GM21786 (cell line): ENCODE data around the gene SPPL2B.
"Not testable (repeated sequence)": the region's sequence is repeated elsewhere in the genome, so short reads cannot be mapped to it uniquely, and the experiment has no call there.

ENCODE experiments used
- ATAC-seq: cut with Tn5 transposase; IDR thresholded peaks from one replicate; pipeline ENCODE4 v1.9.1; 2021; ENCODE audit not compliant: unreplicated experiment

Gene SPPL2B

DNA sequence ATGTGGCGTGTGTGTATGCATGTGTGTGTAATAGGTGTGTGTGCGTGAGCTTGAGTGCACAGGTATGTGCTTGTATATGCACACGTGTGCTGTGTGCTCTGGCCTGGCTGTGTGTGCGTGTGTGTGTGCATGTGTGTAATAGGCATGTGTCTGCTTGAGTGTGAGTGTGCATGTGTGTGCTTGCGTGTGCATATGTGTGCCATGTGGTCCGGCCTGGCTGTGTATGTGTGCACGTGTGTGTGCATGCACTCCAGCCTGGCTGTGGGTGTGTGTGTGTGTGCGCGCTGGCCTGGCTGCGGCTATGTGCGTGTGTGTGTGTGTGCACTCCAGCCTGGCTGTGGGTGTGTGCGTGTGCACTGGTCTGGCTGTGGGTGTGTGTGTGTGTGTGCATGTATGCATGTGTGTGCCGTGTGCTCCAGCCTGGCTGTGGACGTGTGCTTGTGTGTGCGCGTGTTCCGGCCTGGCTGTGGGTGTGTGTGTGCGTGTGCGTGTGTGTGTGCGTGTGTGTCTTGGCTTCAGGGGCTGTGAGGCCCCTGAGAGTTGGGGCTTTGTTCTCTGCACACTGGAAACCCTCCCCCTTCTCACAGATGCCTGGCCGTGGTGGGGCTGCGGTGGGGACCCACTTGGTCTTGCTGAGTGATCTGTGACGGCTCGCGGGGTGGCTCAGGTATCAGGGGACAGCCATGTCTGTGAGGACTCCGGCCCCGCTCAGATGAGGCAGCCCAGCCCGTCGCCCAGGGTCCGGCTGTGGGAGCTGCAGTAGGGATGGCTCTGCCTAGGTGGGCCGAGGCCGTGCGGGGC, 8.2 kb downstream of the SPPL2B start:
- no peak for ATAC-seq

GRCh38 chr19:2337329-2337707, 8.8 kb downstream of the SPPL2B start:
- no peak for ATAC-seq

DNA sequence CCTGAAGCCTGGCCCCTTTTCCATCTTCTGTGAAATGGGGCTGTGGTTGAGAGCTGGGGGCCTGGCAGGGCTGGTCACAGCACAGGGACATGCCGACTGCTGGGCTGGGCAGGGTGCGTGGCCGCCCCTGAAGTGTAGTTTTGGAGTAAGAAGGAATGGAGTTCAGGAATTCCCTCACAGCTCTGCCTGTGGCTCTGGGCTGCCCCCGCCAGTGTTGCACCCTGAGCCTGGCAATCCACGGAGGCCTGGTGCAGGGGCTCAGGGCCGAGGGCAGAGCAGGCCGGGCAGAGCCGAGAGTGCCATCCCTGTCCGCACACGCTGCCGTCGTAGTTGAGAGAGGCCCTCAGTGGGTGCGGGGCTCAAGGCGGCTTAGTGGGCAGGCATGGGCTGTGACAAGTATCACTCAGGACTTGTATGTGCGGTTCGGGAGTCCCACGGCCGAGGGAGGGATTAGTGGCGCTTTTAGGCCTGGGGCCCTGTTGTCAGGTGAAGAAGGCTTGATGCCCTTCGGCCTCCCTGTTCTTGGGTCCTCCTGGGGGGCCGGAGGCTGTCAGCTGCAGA, 9.7 kb downstream of the SPPL2B start:
- no peak for ATAC-seq

GRCh38 chr19:2338751-2339643, 10.5 kb downstream of the SPPL2B start:
- no peak for ATAC-seq

DNA sequence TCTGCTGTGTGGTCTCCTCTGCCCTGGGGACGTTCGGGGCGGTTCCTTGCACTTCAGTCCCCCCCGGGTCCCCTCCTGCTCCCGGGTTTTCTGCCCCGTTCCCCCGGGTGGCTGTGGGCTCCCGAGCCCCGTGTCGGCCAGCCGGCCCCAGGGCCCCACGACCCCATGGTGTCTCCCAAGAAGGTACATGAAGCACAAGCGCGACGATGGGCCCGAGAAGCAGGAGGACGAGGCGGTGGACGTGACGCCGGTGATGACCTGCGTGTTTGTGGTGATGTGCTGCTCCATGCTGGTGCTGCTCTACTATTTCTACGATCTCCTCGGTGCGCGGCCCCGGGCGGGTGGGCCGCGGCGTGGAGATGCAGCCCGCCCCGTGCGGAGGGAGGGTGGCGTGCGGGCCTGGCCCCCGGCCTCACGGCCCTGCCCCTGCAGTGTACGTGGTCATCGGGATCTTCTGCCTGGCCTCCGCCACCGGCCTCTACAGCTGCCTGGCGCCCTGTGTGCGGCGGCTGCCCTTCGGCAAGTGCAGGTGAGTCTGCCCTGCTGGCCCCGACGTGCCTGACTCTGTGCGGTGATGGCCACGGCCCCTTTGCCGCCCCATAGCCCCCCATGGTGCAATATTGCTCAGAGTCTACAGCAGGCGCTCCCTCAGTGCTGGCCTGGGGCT, 11.3 kb downstream of the SPPL2B start:
- no peak for ATAC-seq

DNA sequence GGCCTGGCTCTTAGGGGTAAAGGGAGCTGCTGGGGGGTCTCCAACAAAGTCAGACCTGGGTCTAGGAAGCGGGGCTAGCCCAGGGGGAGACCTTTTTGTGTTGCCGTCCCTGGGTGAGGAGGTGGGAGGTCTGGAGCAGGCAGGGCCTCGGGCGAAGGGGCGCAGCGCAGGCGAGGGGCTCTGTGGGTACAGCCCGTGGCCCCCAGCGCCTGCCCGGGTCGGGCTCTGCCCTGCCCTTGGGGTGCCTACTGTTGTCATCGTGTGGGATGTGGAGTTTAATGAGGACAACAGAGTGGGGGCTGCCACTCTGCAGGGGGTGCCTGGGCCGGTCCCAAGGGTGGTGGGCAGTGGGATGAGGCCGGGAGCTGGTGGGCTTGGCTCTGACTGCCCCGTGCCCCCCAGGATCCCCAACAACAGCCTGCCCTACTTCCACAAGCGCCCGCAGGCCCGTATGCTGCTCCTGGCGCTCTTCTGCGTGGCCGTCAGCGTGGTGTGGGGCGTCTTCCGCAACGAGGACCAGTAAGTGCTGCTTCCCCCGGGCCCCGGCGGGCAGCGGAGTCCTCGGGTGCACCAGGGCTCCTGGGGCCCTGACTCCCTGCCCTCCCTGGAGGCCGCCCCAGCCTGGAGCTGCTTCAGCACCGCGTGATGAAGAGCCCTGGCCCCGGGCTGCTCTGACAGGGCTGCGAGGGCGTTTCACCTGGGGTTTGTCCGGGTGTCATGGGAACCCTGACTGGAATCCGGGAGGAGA, 12.2 kb downstream of the SPPL2B start:
- no peak for ATAC-seq

DNA sequence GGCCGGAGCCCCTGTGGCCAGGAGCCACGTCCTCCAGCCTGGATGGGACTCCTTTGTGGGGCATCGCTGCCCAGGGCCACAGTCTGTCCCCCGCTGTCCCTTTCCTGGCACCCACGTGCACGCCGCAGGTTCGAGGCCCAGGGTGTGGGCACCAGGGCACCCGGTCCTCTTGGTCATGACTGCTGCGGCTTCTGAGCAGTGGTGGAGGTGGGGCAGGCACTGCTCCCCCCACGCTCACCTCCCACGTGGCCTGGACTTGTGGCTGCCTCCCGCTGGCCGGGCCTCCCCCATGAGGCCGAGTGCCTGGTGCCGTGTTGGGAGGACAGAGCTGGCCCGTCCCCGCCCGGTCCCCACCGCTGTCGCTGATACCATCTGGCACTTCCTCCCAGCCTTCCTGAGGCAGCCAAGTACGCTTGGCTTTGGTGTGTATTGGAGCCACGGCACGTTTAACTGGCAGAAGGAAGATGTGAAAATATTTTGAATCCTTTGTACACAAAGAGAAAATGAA, 12.8 kb downstream of the SPPL2B start:
- no peak for ATAC-seq

- no peak for ATAC-seq
These were observed 13.5 kb downstream of the SPPL2B start for GRCh38 chr19:2341982-2342381.

DNA sequence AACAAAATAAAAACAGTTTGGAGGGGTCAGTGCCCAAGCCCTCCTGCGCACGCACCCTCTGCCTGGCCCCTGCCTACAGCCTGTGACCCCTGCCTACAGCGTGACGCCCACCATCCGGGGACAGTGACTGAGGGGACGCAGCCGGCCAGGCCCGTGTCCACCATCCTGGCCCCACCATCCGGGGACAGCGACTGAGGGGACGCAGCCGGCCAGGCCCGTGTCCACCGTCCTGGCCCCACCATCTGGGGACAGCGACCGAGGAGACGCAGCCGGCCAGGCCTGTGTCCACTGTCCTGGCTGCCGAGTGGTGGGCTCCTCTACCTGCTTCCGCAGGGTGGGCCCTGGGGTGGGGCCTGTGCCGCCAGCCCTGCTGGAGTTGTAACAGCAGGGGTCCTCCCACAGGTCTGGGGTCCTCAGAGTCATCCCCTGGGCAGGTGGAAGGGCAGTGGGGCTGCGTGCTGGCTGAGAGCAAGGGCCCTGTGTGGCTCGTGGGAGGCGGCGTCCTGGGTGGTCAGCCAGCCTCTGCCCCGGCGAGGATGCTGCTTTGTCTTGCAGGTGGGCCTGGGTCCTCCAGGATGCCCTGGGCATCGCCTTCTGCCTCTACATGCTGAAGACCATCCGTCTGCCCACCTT, 14.3 kb downstream of the SPPL2B start:
- no peak for ATAC-seq

- ATAC-seq: no peak
These were observed 15.0 kb downstream of the SPPL2B start for GRCh38 chr19:2343289-2343982.

GRCh38 chr19:2344381-2344870, 15.9 kb downstream of the SPPL2B start:
- ATAC-seq: no peak

- ATAC-seq: no peak
These were observed 16.6 kb downstream of the SPPL2B start for GRCh38 chr19:2345076-2345475.

DNA sequence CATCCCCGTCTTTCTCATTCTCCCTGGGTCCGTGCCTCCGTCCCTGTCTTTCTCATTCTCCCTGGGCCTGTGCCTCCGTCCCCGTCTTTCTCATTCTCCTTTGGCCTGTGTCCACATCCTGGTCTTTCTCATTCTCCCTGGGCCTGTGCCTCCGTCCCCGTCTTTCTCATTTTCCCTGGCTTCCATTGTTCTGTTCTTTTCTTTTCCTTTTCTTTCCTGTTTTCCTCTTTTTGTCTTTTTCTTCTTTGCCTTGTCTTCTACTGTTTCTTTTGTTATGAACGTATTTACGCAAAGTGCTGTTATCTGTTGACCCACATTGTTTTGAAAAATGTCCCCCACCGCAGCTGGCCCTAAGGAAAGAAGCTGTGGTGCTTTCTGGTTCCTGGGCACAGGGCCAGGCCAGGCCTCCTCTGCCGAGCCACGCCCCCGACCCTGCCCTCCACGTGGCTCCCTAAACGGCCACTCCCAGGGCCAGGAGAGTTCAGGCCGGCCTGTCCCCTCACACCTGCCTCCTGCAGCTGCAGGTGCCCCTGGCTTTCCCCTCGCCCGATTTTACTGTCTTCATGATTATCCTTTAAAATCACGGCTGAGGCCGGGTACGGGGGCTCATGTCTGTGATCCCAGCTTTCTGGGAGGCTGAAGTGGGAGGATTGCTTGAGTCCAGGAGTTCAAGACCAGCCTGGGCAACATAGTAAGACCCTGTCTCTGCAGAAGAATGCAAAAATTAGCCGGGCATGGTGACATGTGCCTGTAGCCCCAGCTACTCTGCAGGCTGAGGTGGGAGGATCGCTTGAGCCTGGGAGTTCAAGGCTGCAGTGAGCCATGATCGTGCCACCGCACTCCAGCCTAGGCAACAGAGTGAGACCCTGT, 17.5 kb downstream of the SPPL2B start:
- no peak for ATAC-seq

DNA sequence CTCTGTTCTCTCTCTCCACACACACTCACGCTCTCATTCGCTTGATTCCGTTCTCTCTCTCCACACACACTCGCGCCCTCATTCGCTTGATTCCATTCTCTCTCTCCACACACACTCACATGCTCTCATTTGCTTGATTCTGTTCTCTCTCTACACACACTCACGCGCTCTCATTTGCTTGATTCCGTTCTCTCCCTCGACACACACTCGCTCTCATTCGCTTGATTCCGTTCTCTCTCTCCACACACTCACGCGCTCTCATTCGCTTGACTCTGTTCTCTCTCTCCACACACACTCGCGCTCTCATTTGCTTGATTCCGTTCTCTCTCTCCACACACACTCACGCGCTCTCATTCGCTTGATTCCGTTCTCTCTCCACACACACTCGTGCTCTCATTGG, 21.3 kb downstream of the SPPL2B start:
- ATAC-seq: not testable (repeated sequence)

DNA sequence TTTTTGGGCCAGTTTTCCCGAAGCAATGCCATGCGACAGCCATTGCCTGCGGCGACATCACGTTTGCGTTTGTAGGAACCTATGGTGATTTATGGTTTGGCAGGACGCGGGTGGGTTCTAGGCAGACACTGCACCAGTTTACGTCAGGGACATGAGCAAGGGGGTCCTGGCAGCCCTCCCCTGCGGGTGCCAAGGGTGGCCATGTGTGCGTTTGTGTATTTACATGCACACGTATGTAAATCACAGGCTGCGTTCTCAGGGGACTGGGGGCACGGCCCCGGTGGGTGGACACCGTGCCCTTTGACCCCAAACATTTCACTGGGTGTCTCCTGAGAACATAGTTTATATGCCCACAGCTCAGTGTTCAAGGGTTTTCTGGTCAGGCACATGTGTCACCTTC, 22.2 kb downstream of the SPPL2B start:
- no peak for ATAC-seq

DNA sequence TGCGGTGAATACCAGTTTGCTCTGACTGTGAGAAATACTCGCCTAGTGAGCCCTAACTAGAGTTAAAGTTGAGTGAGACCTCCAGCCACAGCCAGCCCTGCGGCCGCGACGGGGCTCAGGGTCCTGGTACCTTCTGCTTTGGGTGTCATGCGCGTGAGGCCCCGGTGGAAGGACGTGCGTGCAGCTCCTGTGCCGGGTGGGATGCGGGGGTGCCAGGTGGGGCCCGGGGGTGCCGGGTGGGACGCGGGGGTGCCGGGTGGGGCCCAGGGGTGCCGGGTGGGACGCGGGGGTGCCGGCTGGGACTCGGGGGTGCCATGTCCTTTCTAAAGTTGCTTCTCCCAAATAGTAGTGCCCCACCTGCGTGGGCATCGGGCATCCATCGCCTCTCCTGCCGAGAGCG, 23.1 kb downstream of the SPPL2B start:
- no peak for ATAC-seq

DNA sequence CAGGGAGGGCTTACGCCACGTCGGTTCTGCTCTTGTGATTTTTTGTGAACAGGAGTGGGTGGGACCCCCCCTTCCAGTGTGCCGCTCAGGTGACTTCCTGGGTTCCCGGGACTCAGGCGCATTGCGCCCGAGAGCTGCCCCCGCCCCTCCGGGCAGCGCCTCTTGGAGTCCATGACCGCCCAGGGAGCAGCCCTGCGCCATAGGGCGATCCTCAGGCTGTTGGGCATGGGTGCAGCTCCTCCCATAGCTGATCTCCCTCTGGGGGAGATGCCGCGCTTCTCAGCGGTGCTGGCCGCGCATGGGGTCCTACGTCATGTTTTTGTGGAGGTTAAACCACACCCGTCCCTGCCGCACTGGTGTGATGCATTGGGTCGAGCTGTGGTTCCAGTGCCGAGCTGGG, 23.6 kb downstream of the SPPL2B start:
- no peak for ATAC-seq

DNA sequence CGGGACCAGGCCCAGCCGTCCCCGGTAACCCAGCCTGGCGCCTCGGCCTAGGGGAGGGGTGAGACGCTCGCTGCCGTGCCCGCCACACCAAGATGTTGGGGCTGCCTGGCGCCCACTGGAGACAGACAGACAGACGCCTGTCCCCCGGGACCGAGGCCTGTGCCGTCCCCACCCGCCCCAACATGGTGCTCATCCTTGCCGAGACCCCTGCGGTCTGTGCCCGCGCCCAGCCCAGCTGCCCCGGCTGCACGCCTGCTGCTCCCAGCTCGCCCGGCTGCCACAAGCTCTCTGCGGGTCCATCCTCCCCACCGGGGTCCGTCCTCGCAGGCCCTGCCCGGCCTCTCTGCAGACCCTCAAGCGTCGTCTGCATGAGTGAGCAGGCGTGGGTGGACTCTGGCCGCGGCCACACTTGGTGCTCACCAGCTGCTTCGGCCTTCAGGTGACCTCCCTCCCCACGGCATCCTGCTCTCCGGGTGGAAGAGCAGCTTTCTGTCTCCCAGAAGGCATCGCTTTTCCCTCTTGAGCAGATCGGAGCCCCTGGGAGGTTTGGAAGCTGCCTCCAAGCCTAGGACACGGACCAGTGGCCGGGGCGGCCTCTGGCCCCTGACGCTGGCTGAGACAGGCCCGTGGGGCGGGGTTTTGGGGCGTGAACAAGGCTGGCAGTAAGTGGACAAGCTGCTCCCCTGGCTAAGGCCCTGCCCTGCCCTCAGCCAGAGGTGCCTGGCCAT, 24.8 kb downstream of the SPPL2B start:
- ATAC-seq: no peak
